ENCODE measurements around the gene GJB1.

GJB1 gene

GRCh38 chrX:71184092-71184491 is 38.9 kb upstream of the GJB1 start (continued):
- no peak for TF ChIP-seq POU6F1 (CRISPR knock-in tag; IDR thresholded peaks at IDR 0.05; ENCODE audit: borderline replicate concordance, low read depth)
- no peak for TF ChIP-seq TCF4 (CRISPR knock-in tag; IDR thresholded peaks at IDR 0.05; ENCODE audit: borderline replicate concordance)
- no peak for TF ChIP-seq BACH2 (CRISPR knock-in tag; IDR thresholded peaks at IDR 0.05; ENCODE audit: borderline replicate concordance)

DNA sequence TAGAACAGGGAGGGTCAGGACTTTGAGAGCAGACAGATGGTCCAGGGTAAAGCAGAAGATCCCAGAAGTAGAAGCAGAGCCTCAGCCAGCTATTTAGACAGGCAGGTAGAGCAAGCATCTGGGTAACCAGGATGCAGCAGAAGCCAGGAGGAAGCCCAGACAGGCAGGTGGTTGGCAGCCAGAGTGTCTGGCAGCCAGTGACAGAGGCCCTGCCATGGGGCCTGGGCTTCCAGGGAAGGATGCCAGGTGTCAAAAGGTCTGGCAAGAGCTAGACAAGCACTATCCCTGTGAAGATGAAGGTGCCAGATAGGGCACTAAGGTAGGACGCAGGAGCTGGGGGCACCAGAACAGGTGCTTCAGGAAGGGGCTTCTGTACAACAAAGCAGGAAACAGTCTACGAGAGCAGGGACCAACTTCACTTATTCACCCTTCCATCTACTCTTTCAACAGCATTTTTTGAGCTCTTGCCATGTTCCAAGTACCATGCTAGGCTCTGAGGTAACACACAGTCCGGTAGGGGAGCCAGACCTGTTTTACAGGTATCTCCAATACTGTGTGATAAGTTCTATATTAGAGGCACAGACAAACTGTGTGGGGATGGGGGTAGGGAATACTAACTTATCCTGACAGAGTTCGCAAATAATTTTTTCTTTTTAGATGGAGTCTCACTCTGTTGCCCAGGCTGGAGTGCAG is 38.1 kb upstream of the GJB1 start:
- no peak for ATAC-seq
- TF ChIP-seq POU6F1 (CRISPR knock-in tag; IDR thresholded peaks at IDR 0.05; ENCODE audit: borderline replicate concordance, low read depth) (no peak), ZC3H10 (CRISPR knock-in tag; IDR thresholded peaks at IDR 0.05) (no peak), ZFP3 (CRISPR knock-in tag; IDR thresholded peaks at IDR 0.05) (no peak), PPARA (CRISPR knock-in tag; IDR thresholded peaks at IDR 0.05; ENCODE audit: borderline replicate concordance) (no peak), BACH2 (CRISPR knock-in tag; IDR thresholded peaks at IDR 0.05; ENCODE audit: borderline replicate concordance) (no peak), TOX (CRISPR knock-in tag; IDR thresholded peaks at IDR 0.05; ENCODE audit: borderline replicate concordance) (no peak), ISL1 (CRISPR knock-in tag; IDR thresholded peaks at IDR 0.05) (no peak), TCF4 (CRISPR knock-in tag; IDR thresholded peaks at IDR 0.05; ENCODE audit: borderline replicate concordance) (no peak), ZNF565 (CRISPR knock-in tag; conservative IDR thresholded peaks at IDR 0.05; ENCODE audit: low read depth) (no peak), GLIS3 (CRISPR knock-in tag; IDR thresholded peaks at IDR 0.05) (no peak), CSRNP3 (CRISPR knock-in tag; IDR thresholded peaks at IDR 0.05) (no peak), PATZ1 (CRISPR knock-in tag; IDR thresholded peaks at IDR 0.05; ENCODE audit: borderline replicate concordance) (no peak), ZNF70 (CRISPR knock-in tag; IDR thresholded peaks at IDR 0.05) (no peak), CREB5 (CRISPR knock-in tag; IDR thresholded peaks at IDR 0.05; ENCODE audit: low read depth) (no peak), ESRRG (CRISPR knock-in tag; IDR thresholded peaks at IDR 0.05) (no peak), OSR1 (CRISPR knock-in tag; IDR thresholded peaks at IDR 0.05) (no peak)
- TF ChIP-seq, protein P1, sequence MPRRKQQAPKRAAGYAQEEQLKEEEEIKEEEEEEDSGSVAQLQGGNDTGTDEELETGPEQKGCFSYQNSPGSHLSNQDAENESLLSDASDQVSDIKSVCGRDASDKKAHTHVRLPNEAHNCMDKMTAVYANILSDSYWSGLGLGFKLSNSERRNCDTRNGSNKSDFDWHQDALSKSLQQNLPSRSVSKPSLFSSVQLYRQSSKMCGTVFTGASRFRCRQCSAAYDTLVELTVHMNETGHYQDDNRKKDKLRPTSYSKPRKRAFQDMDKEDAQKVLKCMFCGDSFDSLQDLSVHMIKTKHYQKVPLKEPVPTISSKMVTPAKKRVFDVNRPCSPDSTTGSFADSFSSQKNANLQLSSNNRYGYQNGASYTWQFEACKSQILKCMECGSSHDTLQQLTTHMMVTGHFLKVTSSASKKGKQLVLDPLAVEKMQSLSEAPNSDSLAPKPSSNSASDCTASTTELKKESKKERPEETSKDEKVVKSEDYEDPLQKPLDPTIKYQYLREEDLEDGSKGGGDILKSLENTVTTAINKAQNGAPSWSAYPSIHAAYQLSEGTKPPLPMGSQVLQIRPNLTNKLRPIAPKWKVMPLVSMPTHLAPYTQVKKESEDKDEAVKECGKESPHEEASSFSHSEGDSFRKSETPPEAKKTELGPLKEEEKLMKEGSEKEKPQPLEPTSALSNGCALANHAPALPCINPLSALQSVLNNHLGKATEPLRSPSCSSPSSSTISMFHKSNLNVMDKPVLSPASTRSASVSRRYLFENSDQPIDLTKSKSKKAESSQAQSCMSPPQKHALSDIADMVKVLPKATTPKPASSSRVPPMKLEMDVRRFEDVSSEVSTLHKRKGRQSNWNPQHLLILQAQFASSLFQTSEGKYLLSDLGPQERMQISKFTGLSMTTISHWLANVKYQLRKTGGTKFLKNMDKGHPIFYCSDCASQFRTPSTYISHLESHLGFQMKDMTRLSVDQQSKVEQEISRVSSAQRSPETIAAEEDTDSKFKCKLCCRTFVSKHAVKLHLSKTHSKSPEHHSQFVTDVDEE (CRISPR knock-in tag; IDR thresholded peaks at IDR 0.05): no peak

DNA sequence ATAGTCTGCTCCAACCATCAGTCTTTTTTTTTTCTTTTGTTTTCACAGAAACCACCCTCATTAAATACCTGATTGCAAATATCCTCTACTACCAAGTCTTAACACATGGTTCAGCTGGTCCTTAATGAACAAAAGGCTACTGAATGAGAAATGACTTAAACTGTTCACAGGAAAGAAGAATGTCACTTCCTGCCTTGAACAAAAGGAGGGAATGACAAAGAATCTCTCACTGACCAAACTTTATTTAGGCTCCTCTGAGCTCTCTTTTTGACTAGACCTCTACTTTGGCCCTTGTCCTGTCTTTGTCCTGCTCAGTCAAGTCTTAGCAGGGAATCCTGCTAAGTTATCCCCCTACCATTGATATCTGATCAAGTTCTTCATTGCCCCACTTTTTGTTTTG is 31.8 kb upstream of the GJB1 start:
- no peak for ATAC-seq
- no peak for TF ChIP-seq CSRNP3 (CRISPR knock-in tag; IDR thresholded peaks at IDR 0.05)
- TF ChIP-seq ZNF565 (CRISPR knock-in tag; conservative IDR thresholded peaks at IDR 0.05; ENCODE audit: low read depth): no peak
- TF ChIP-seq BACH2 (CRISPR knock-in tag; IDR thresholded peaks at IDR 0.05; ENCODE audit: borderline replicate concordance): no peak
- no peak for TF ChIP-seq OSR1 (CRISPR knock-in tag; IDR thresholded peaks at IDR 0.05)
- TF ChIP-seq ISL1 (CRISPR knock-in tag; IDR thresholded peaks at IDR 0.05): no peak
- no peak for TF ChIP-seq ZNF70 (CRISPR knock-in tag; IDR thresholded peaks at IDR 0.05)
- no peak for TF ChIP-seq ZFP3 (CRISPR knock-in tag; IDR thresholded peaks at IDR 0.05)
- no peak for TF ChIP-seq PATZ1 (CRISPR knock-in tag; IDR thresholded peaks at IDR 0.05; ENCODE audit: borderline replicate concordance)
- TF ChIP-seq CREB5 (CRISPR knock-in tag; IDR thresholded peaks at IDR 0.05; ENCODE audit: low read depth): no peak
- no peak for TF ChIP-seq TOX (CRISPR knock-in tag; IDR thresholded peaks at IDR 0.05; ENCODE audit: borderline replicate concordance)
- TF ChIP-seq ARNTL (CRISPR knock-in tag; IDR thresholded peaks at IDR 0.05; ENCODE audit: borderline replicate concordance, low read depth): no peak

Measured in SK-N-SH treated with all-trans-retinoic acid at 6 μM for 48 hours (cell line).